Endothelial cell of umbilical vein (primary cell): ENCODE data around the gene MIEF1. TPM values are rescaled to one million over a fixed set of nuclear protein-coding genes. Genes with fewer than 3 reads are reported as not detected.

Experiments
- BruUV-seq: library from RNA; stranded (reverse); fragments of 400-500 nt; replicated peaks from 2 replicates; lab custom pipeline; 2021; lab: Mats Ljungman, UMichigan
- CTCF ChIA-PET: fragments of 300-600, 350-600 bp; sonication (Branson Sonifier 250); formaldehyde crosslinking; loops from one replicate; lab custom pipeline; 2021; ENCODE audit warnings: antibody characterized with exemption, inconsistent platforms; lab: Charles Lee
- POLR2A ChIA-PET: fragments of 300-600, 350-600 bp; sonication (Branson Sonifier 250); formaldehyde crosslinking; loops from one replicate; lab custom pipeline; 2021; ENCODE audit warnings: antibody characterized with exemption, inconsistent platforms; lab: Charles Lee
- DNase-seq: peaks from one replicate; pipeline ENCODE4 v3.0.0-alpha.2; 2011; ENCODE audit warnings: low read depth, low spot score
- FAIRE-seq: peaks from 2 replicates; lab custom pipeline; 2011; peaks lifted over from hg19 to GRCh38; lab: Jason Lieb, UNC
- H2AFZ ChIP-seq: 2 replicates; pipeline ENCODE4 v1.6.0; 2012; ENCODE audit warnings: low read depth, low read length, control low read depth, inconsistent platforms
- H3K27ac ChIP-seq: 2 replicates; pipeline ENCODE4 v1.5.1; 2011; ENCODE audit warnings: low read depth, mild to moderate bottlenecking, control low read depth, low read length, moderate library complexity; ENCODE audit not compliant: insufficient read depth
- H3K27me3 ChIP-seq, 2 experiments: 2 replicates each; pipeline versions ENCODE4 v1.6.0 to v1.6.1; 2011; ENCODE audit warnings: low read length in 2 of 2, mixed read lengths in 1 of 2; ENCODE audit not compliant: control insufficient read depth in 2 of 2, insufficient read depth in 2 of 2
- H3K36me3 ChIP-seq, 2 experiments: 2 replicates in 1 of 2; 3 replicates in 1 of 2; pipeline ENCODE4 v1.5.1; 2011; ENCODE audit warnings: low read length in 2 of 2, mild to moderate bottlenecking in 1 of 2, moderate library complexity in 1 of 2; ENCODE audit not compliant: control insufficient read depth in 2 of 2, insufficient read depth in 2 of 2; ENCODE audit errors: extremely low read depth in 1 of 2
- H3K4me1 ChIP-seq: 3 replicates; pipeline ENCODE4 v1.5.1; 2011; ENCODE audit warnings: mild to moderate bottlenecking, low read length; ENCODE audit not compliant: control insufficient read depth, insufficient read depth; ENCODE audit errors: extremely low read depth
- H3K4me2 ChIP-seq: 2 replicates; pipeline ENCODE4 v1.6.1; 2011; ENCODE audit warnings: low read length, control low read depth, mixed read lengths; ENCODE audit not compliant: insufficient read depth
- H3K4me3 ChIP-seq, 3 experiments: fragments of 200-600 bp in 1 of 3; sonication (generic), shearing (Covaris generic) in 1 of 3; replicated peaks in 1 of 3; 2 replicates each; pipeline ENCODE4 v1.5.1; 2011 to 2016; ENCODE audit warnings: control low read depth in 3 of 3, low read length in 3 of 3, mild to moderate bottlenecking in 2 of 3, inconsistent platforms in 1 of 3, low read depth in 1 of 3, moderate library complexity in 1 of 3; ENCODE audit not compliant: insufficient read depth in 1 of 3
- H3K79me2 ChIP-seq: 2 replicates; pipeline ENCODE4 v1.6.0; 2012; ENCODE audit warnings: low read length, inconsistent platforms; ENCODE audit not compliant: control insufficient read depth, insufficient read depth
- H3K9ac ChIP-seq: replicated peaks from 2 replicates; pipeline ENCODE3; 2011; ENCODE audit warnings: low read length, control low read depth; ENCODE audit not compliant: insufficient read depth; ENCODE audit errors: extremely low read depth
- H3K9me1 ChIP-seq: replicated peaks from 3 replicates; pipeline ENCODE4 v1.6.0; 2011; ENCODE audit warnings: mild to moderate bottlenecking, low read length; ENCODE audit not compliant: control insufficient read depth, insufficient read depth; ENCODE audit errors: extremely low read depth
- H3K9me3 ChIP-seq: replicated peaks from 2 replicates; pipeline ENCODE4 v1.5.1; 2012; ENCODE audit warnings: low read length, inconsistent platforms; ENCODE audit not compliant: control insufficient read depth, insufficient read depth
- H4K20me1 ChIP-seq: replicated peaks from 2 replicates; pipeline ENCODE3; 2011; ENCODE audit warnings: mild to moderate bottlenecking, low read length; ENCODE audit not compliant: control insufficient read depth, insufficient read depth; ENCODE audit errors: extremely low read depth
- CTCF ChIP-seq, 2 donors: IDR thresholded peaks; 1 replicate in 1 of 2; 2 replicates in 1 of 2; pipeline ENCODE4 v1.5.1; 2011; ENCODE audit warnings: low read length in 2 of 2, mild to moderate bottlenecking in 2 of 2, moderate library complexity in 2 of 2, control low read depth in 1 of 2, inconsistent platforms in 1 of 2, low read depth in 1 of 2; ENCODE audit not compliant: insufficient read depth in 1 of 2; ENCODE audit errors: extremely low read depth in 1 of 2
- EZH2 ChIP-seq: IDR thresholded peaks from 2 replicates; pipeline ENCODE4 v1.6.1; 2012; ENCODE audit warnings: borderline replicate concordance, low read depth, mild to moderate bottlenecking, moderate library complexity, low read length, inconsistent platforms; ENCODE audit not compliant: severe bottlenecking
- FOS ChIP-seq: IDR thresholded peaks from 2 replicates; pipeline ENCODE4 v1.6.1; 2011; ENCODE audit warnings: mild to moderate bottlenecking, low read length, moderate library complexity, borderline replicate concordance; ENCODE audit not compliant: insufficient read depth
- GATA2 ChIP-seq: IDR thresholded peaks from 2 replicates; pipeline ENCODE4 v1.7.0; 2011; ENCODE audit warnings: low read depth, mild to moderate bottlenecking, moderate library complexity, mixed read lengths, low read length; ENCODE audit not compliant: insufficient read length, insufficient read depth
- JUN ChIP-seq: IDR thresholded peaks from 2 replicates; pipeline ENCODE4 v1.6.1; 2011; ENCODE audit warnings: borderline replicate concordance, low read depth; ENCODE audit not compliant: insufficient read length, insufficient read depth
- MAX ChIP-seq: IDR thresholded peaks from 2 replicates; pipeline ENCODE4 v1.6.1; 2011; ENCODE audit not compliant: insufficient read depth, insufficient read length
- MYC ChIP-seq: IDR thresholded peaks from one replicate; pipeline ENCODE4 v1.6.1; 2011; ENCODE audit warnings: mild to moderate bottlenecking, low read depth, low read length
- POLR2A ChIP-seq: IDR thresholded peaks from 2 replicates; pipeline ENCODE4 v1.6.1; 2012; ENCODE audit warnings: low read depth, mild to moderate bottlenecking, control low read depth, low read length
- POLR2AphosphoS5 ChIP-seq: IDR thresholded peaks from 2 replicates; pipeline ENCODE4 v1.6.1; 2012; ENCODE audit warnings: low read depth, mild to moderate bottlenecking, control low read depth, low read length, moderate library complexity; ENCODE audit not compliant: insufficient read depth
- dilution Hi-C: fragments of 300-500 bp; cut with MboI; formaldehyde crosslinking; loops from one replicate; pipeline ENCODE4 v1.15.0; 2019; ENCODE audit warnings: low sequenced_read_pairs; ENCODE audit not compliant: extremely low pct_ligation_motif_present
- intact Hi-C: fragments of 100-400 bp; cut with micrococcal nuclease; formaldehyde crosslinking; loops from one replicate; pipeline ENCODE4 v1.10.0; 2022
- polyA plus RNA-seq, 4 experiments: library from polyadenylated mRNA; depleted of rRNA in 3 of 4; stranded (reverse) in 3 of 4; unstranded in 1 of 4; fragments of >200 nt; gene quantifications; 2 replicates each; pipeline versions ENCODE4 v1.2.1 to v1.2.3, GENCODE V29; 2011 to 2012; ENCODE audit warnings: missing spikeins in 1 of 4
- total RNA-seq: library from RNA; stranded (reverse); gene quantifications from 2 replicates; pipeline ENCODE4 v1.2.3, GENCODE V29; 2021

Gene MIEF1
- total and polyA plus RNA-seq, 2 donors (not counting 3 experiments of a cell fraction or from before 2014, with no cell fraction given) = 14.2 to 31.1 TPM

GRCh38 chr22:39467390-39467895 is 34.6 kb upstream of the MIEF1 start:
- TF ChIP-seq GATA2 (no peak), POLR2A (no peak), FOS (no peak), POLR2AphosphoS5 (no peak), MAX (no peak), EZH2 (no peak), CTCF (IDR thresholded peaks at IDR 0.05; ENCODE audit: extremely low read depth in 1 of 2, insufficient read depth in 1 of 2, low read depth in 1 of 2, low read length in 2 of 2) (no peak), MYC (no peak), JUN (no peak)
- H3K36me3 ChIP-seq = no peaks in the 10 kb centered on the region
- H3K9ac ChIP-seq = no peak overlapping the region
- dilution Hi-C loops = no loop called here
- no peaks in the 10 kb centered on the region for H3K79me2 ChIP-seq
- no peaks in the 10 kb centered on the region for H3K9me1 ChIP-seq
- H3K27ac ChIP-seq = no peak overlapping the region
- POLR2A ChIA-PET = no interaction called here
- CTCF ChIA-PET = interaction anchor here (0.7 to 1.4 kb wide), 6 partner anchors 8 to 417 kb away, joined by 3 to 5 read pairs (median 4); no protein-coding TSS in a partner anchor
- H3K9me3 ChIP-seq = no peaks in the 10 kb centered on the region
- peaks cover 3% of the 10 kb centered on the region for H3K4me1 ChIP-seq
- DNase-seq = no peak
- no peak overlapping the region for H3K4me3 ChIP-seq
- H4K20me1 ChIP-seq = no peaks in the 10 kb centered on the region
- H2AFZ ChIP-seq = no peak overlapping the region
- no peak overlapping the region for H3K4me2 ChIP-seq
- intact Hi-C loops = no loop called here
- no TSS peak for BruUV-seq
- no peaks in the 10 kb centered on the region for H3K27me3 ChIP-seq
- FAIRE-seq = no peak
